Activated B cell treated with CpG ODN at 0.5 μM for 24 hours (primary cell): Measurements from ENCODE around the gene CCDC3. TPM values are rescaled to one million over a fixed set of nuclear protein-coding genes. Genes with fewer than 3 reads are reported as not detected.

ENCODE experiments used
- ATAC-seq: fragments of 200-7000 bp; cut with Tn5 transposase; one replicate; pipeline ENCODE4 v1.10.0; 2021; ENCODE audit warnings: low read depth, mild to moderate bottlenecking, moderate library complexity
- CTCF ChIA-PET: fragments of 350-600 bp; sonication (Branson Sonifier 250); formaldehyde crosslinking; loops from one replicate; lab custom pipeline; 2021; ENCODE audit warnings: antibody characterized with exemption; lab: Charles Lee
- POLR2A ChIA-PET: fragments of 350-600 bp; sonication (Branson Sonifier 250); formaldehyde crosslinking; loops from one replicate; lab custom pipeline; 2021; ENCODE audit warnings: antibody characterized with exemption; lab: Charles Lee
- DNase-seq: peaks from one replicate; pipeline ENCODE4 v3.0.0; 2022
- H3K27ac Mint-ChIP-seq: one replicate; pipeline ENCODE4 v1.8.0; 2020; ENCODE audit warnings: mixed read lengths
- H3K27me3 Mint-ChIP-seq: one replicate; pipeline ENCODE4 v1.8.0; 2021; ENCODE audit warnings: mixed read lengths
- H3K36me3 Mint-ChIP-seq: one replicate; pipeline ENCODE4 v1.8.0; 2021; ENCODE audit warnings: low read depth, mixed read lengths
- H3K4me1 Mint-ChIP-seq: one replicate; pipeline ENCODE4 v1.8.0; 2021; ENCODE audit warnings: mixed read lengths
- H3K4me3 Mint-ChIP-seq: one replicate; pipeline ENCODE4 v1.8.0; 2020; ENCODE audit warnings: mild to moderate bottlenecking, mixed read lengths
- H3K9me3 Mint-ChIP-seq: one replicate; pipeline ENCODE4 v1.8.0; 2020; ENCODE audit warnings: mixed read lengths
- intact Hi-C: fragments of 100-400 bp; cut with micrococcal nuclease; formaldehyde crosslinking; loops from one replicate; pipeline ENCODE4 v1.15.1; 2024
- total RNA-seq: library from RNA; stranded (reverse); gene quantifications from 2 replicates; pipeline ENCODE4 v1.2.3, GENCODE V29; 2022
- TF ChIP-seq, protein P1 (sequence below): fragments of 200-600 bp; IDR thresholded peaks from one replicate; pipeline ENCODE4 v1.8.0; 2022; ENCODE audit warnings: antibody characterized with exemption, mild to moderate bottlenecking

CCDC3 gene
- total RNA-seq, 1 donor from 2014 or later: 0.07 TPM

DNA sequence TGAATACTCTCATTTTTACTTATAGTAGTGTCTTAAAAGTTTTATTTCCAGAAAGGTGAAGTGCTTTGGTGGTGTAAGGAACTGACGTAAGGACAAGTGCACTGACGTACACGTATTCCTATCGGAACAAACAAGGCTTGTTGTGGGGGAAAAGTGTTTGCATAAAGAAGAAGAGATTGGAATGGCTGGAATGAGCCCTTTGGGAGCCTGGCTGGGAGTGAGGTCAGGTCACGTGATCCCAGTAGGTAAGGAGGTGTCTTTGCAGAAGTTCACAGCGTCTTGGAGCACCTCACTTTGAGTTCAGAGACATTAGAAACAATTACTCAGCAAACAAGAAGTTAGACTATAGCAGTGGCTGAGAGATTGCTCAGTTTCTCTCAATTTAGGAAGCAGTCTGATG, 104.2 kb downstream of the CCDC3 start:
- no peaks in the 10 kb centered on the region for H3K4me1 Mint-ChIP-seq
- H3K4me3 Mint-ChIP-seq: no peak overlapping the region
- DNase-seq (no peak), ATAC-seq (no peak)
- intact Hi-C loops: no loop called here
- peaks cover 11% of the 10 kb centered on the region for H3K27me3 Mint-ChIP-seq
- TF ChIP-seq, protein P1, sequence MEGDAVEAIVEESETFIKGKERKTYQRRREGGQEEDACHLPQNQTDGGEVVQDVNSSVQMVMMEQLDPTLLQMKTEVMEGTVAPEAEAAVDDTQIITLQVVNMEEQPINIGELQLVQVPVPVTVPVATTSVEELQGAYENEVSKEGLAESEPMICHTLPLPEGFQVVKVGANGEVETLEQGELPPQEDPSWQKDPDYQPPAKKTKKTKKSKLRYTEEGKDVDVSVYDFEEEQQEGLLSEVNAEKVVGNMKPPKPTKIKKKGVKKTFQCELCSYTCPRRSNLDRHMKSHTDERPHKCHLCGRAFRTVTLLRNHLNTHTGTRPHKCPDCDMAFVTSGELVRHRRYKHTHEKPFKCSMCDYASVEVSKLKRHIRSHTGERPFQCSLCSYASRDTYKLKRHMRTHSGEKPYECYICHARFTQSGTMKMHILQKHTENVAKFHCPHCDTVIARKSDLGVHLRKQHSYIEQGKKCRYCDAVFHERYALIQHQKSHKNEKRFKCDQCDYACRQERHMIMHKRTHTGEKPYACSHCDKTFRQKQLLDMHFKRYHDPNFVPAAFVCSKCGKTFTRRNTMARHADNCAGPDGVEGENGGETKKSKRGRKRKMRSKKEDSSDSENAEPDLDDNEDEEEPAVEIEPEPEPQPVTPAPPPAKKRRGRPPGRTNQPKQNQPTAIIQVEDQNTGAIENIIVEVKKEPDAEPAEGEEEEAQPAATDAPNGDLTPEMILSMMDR: no peak
- no peaks in the 10 kb centered on the region for H3K36me3 Mint-ChIP-seq
- H3K27ac Mint-ChIP-seq: no peak overlapping the region
- POLR2A ChIA-PET: no interaction called here
- peaks cover 12% of the 10 kb centered on the region for H3K9me3 Mint-ChIP-seq
- CTCF ChIA-PET: no interaction called here

DNA sequence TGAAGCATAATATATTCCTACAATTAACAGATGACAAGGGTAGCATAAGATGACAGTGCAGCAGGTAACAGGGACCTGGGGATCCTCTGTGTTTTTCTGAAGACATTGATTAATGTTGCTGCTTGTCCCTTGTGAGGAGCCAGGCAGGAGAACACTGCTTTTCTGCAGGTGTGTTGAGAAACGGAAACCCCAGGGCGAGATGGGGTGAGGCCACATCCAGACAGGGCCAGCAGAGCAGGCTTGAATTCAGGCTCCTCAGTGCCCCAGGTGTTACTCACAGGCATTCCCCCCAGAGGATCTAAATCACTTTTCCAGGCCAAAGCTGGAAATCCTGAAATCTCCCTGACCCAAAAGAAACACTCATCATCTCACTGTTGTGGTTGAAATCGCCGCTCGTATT, 105.3 kb downstream of the CCDC3 start:
- peaks cover 12% of the 10 kb centered on the region for H3K9me3 Mint-ChIP-seq
- TF ChIP-seq, protein P1: no peak
- CTCF ChIA-PET: no interaction called here
- ATAC-seq (no peak), DNase-seq (no peak)
- H3K27me3 Mint-ChIP-seq: peaks cover 5% of the 10 kb centered on the region
- POLR2A ChIA-PET: no interaction called here
- no peak overlapping the region for H3K27ac Mint-ChIP-seq
- H3K4me3 Mint-ChIP-seq: no peak overlapping the region
- intact Hi-C loops: no loop called here
- H3K36me3 Mint-ChIP-seq: no peaks in the 10 kb centered on the region
- H3K4me1 Mint-ChIP-seq: no peaks in the 10 kb centered on the region

DNA sequence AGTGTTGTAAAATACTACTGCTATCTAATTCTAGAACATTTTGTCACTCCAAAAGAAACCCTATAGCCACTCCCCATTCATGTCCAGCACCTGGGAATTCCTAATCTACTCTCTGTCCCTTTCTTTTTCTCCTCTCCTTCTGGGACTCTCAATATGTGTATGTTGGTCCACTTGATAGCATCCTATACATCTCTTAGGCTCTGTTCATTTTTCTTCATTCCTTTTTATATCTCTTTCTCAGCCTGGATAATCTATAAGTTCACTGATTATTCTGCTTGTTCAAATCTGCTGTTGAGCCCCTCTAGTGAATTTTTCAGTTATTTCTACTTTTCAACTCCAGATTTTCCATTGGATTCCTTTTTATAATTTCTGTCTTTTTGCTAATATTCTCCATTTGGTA, 108.6 kb downstream of the CCDC3 start:
- Mint-ChIP-seq H3K36me3 (no peaks in the 10 kb centered on the region), H3K27ac (no peak overlapping the region), H3K9me3 (peaks cover 12% of the 10 kb centered on the region), H3K27me3 (peaks cover 2% of the 10 kb centered on the region), H3K4me1 (no peaks in the 10 kb centered on the region), H3K4me3 (no peak overlapping the region)
- ATAC-seq: no peak
- TF ChIP-seq, protein P1: no peak
- no peak for DNase-seq
- POLR2A ChIA-PET: no interaction called here
- CTCF ChIA-PET: no interaction called here
- intact Hi-C loops: no loop called here

DNA sequence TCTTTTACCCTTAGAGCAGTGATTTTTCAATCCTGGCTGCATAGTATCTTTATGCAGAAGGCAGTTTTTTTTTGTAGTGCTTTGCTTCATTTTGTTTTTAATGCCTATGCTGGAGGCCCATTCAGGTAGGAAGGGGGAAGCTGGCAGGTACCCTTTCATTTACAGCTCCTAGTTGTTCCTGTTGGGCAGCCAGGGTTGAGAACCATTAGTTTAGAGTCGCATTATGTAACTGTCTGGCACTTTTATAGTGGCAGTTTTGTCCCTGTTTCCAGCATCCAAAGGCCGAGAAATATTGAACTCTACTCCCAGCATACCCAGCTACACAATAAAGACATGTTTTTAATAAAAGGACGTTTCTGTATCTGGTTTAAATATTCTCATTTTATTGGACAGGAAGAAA, 110.6 kb downstream of the CCDC3 start:
- POLR2A ChIA-PET: no interaction called here
- H3K4me3 Mint-ChIP-seq: no peak overlapping the region
- CTCF ChIA-PET: interaction anchor here (1.3 kb wide), 1 partner anchor 11 kb away, joined by 3 read pairs; no protein-coding TSS in a partner anchor
- no peaks in the 10 kb centered on the region for H3K4me1 Mint-ChIP-seq
- intact Hi-C loops: no loop called here
- TF ChIP-seq, protein P1: no peak
- H3K9me3 Mint-ChIP-seq: peaks cover 12% of the 10 kb centered on the region
- no peak overlapping the region for H3K27ac Mint-ChIP-seq
- ATAC-seq: no peak
- no peaks in the 10 kb centered on the region for H3K36me3 Mint-ChIP-seq
- DNase-seq: no peak
- H3K27me3 Mint-ChIP-seq: peaks cover 2% of the 10 kb centered on the region

DNA sequence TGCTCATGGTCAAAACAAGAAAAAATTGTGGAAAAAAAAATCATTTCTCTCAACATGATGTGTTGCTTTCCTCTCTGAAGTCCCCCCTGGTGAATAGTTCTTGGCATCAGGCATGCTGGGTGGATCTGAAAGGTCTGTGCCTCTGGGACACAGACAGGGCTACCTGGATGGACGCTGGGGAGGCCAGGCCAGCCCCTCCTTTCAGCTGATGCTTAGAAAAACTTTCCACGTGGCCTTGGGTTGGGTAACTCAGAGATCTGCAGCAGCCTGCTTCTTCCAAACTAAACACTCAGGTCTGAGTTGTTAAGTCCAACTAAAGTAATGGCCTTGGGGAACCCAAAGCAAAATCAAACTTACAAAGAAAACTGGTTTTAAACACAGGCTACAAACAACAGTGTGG, 113.0 kb downstream of the CCDC3 start:
- Mint-ChIP-seq H3K9me3 (peaks cover 10% of the 10 kb centered on the region), H3K27ac (no peak overlapping the region), H3K36me3 (no peaks in the 10 kb centered on the region), H3K4me1 (no peaks in the 10 kb centered on the region), H3K27me3 (peaks cover 10% of the 10 kb centered on the region), H3K4me3 (no peak overlapping the region)
- intact Hi-C loops: no loop called here
- DNase-seq: no peak
- ATAC-seq: no peak
- ChIA-PET POLR2A (no interaction called here), CTCF (no interaction called here)
- TF ChIP-seq, protein P1: no peak
